D341Med (cell line): ENCODE measurements around the gene DEPDC1.

Experiments
- DNase-seq: peaks from one replicate; pipeline ENCODE4 v3.0.0; 2012; ENCODE audit warnings: low spot score

Gene DEPDC1

GRCh38 chr1:68473060-68473459 is 23.8 kb downstream of the DEPDC1 start:
- no peak for DNase-seq

GRCh38 chr1:68470388-68470970 is 26.4 kb downstream of the DEPDC1 start:
- peak; percentile 30 for DNase-seq

- DNase-seq = no peak
These were observed 32.0 kb downstream of the DEPDC1 start for GRCh38 chr1:68464891-68465290.

- DNase-seq = no peak
These were observed 35.9 kb downstream of the DEPDC1 start for GRCh38 chr1:68460935-68461334.

- DNase-seq = no peak
These were observed 37.1 kb downstream of the DEPDC1 start for GRCh38 chr1:68459796-68460195.

GRCh38 chr1:68459091-68459490 is 37.8 kb downstream of the DEPDC1 start:
- DNase-seq = no peak

GRCh38 chr1:68456202-68456601 is 40.7 kb downstream of the DEPDC1 start:
- no peak for DNase-seq

- DNase-seq = no peak
These were observed 42.3 kb downstream of the DEPDC1 start for GRCh38 chr1:68454534-68454933.

GRCh38 chr1:68453060-68453670 is 43.7 kb downstream of the DEPDC1 start:
- no peak for DNase-seq

- peak; percentile 58 for DNase-seq
These were observed 47.0 kb downstream of the DEPDC1 start, which contains the start of gene RPE65 for GRCh38 chr1:68449901-68450300. TSS of gene RPE65 (minus strand) at chr1:68449954. CDS start at chr1:68449905, 49 bp downstream.

- no peak for DNase-seq
These were observed 48.5 kb downstream of the DEPDC1 start for GRCh38 chr1:68448365-68448764.

- no peak for DNase-seq
These were observed 51.2 kb downstream of the DEPDC1 start for GRCh38 chr1:68445709-68446108.

GRCh38 chr1:68442822-68443556 is 53.9 kb downstream of the DEPDC1 start:
- DNase-seq = peak; percentile 47

GRCh38 chr1:68442006-68442405 is 54.9 kb downstream of the DEPDC1 start:
- no peak for DNase-seq

GRCh38 chr1:68438310-68438709 is 58.6 kb downstream of the DEPDC1 start:
- DNase-seq = no peak

GRCh38 chr1:68433395-68433794 is 63.5 kb downstream of the DEPDC1 start:
- DNase-seq = no peak

GRCh38 chr1:68431076-68431475 is 65.8 kb downstream of the DEPDC1 start:
- no peak for DNase-seq

GRCh38 chr1:68429233-68429808 is 67.6 kb downstream of the DEPDC1 start:
- DNase-seq = no peak

GRCh38 chr1:68426594-68426993 is 70.3 kb downstream of the DEPDC1 start:
- DNase-seq = no peak
